GM19043 (cell line): ENCODE measurements around the gene PRMT7.

Experiments used
- ATAC-seq: cut with Tn5 transposase; IDR thresholded peaks from one replicate; pipeline ENCODE4 v1.9.1; 2021; ENCODE audit warnings: low read depth; ENCODE audit not compliant: unreplicated experiment

Gene PRMT7

DNA sequence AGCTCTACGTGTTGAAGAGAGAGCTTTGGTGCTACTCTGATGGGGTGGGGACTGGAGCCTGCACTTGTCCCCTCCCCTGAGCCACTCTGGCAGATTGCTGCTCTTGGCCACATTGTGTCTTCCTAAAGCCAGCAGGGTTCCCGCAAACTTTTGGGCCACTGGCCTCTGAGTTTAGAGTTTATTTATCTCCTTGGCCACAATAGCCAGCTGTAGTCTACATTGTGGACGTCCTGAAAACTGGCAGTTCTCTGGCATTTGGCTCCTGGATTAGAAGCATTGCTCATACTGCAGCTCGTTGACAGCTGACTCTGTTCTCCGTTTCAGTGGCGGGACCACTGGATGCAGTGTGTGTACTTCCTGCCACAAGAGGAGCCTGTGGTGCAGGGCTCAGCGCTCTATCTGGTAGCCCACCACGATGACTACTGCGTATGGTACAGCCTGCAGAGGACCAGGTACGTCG is 34.6 kb downstream of the PRMT7 start:
- no peak for ATAC-seq

DNA sequence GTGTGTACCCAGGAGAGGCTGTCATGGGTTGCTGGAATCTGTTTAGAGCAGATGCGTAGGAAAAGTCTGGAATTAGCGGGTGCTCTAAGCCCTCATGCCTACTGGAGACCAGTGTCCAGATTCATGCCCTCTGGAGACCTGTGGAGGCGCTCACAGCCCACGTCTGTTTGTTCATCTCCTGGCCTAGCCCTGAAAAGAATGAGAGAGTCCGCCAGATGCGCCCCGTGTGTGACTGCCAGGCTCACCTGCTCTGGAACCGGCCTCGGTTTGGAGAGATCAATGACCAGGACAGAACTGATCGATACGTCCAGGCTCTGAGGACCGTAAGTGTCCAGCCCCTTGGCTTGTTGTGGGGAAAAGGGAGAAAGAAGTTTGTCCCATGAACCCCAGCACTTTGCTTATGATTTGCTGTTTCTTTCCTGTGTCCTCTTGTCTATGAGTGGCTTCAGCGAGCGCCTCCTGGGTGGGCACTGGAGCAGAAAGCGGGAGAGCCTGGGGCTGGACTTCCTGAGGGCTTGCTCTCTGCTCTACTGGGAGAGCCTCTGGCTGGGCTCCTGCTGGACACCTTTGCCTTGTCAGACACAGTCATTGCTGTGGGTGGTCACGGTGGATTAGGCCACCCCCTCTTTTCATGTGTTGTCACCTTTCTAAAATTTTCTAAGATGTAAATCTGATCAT is 35.3 kb downstream of the PRMT7 start:
- ATAC-seq, result no peak

DNA sequence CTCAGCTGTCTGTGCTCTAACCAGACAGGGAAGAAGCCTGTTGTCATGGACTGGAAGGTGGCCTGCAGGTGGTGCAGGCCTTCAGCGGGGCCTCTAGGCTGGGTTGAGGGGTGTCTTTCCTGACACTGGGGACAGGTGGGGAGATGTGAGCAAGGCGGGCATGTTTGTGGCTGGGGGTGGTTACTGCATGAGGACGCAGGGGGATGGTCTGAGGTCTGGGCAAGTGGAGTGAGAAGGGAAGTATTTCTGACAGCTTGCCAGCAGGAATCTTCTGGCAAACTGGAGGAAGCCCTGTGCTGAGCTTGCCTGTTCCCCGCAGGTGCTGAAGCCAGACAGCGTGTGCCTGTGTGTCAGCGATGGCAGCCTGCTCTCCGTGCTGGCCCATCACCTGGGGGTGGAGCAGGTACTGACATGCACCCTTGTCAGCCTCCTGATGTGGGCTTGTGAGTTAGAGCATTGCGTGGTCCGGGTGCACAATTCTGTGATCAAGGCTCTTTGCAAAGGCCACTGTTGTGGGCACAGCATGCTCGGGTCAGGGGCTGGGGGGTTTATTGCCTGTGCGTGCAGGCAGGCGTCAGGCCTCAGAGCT is 36.2 kb downstream of the PRMT7 start:
- ATAC-seq, result no peak

DNA sequence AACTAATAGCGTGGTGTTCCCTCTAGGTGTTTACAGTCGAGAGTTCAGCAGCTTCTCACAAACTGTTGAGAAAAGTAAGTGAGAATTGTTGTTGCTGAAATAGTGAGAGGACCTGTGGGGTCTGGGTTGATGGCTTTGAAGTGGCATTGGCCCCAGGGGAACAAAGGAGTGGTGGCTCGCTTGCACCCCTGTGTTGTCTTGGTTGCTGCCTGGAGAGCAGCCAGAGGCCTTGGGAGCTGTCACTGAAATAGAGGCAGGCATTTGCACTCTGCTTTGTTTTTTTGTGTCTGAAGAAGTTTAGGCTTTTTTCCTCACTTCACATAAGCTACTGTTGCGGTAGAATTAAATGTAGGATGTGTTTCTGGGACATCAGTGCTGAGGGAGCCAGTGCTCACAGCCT is 36.8 kb downstream of the PRMT7 start:
- ATAC-seq, result no peak

DNA sequence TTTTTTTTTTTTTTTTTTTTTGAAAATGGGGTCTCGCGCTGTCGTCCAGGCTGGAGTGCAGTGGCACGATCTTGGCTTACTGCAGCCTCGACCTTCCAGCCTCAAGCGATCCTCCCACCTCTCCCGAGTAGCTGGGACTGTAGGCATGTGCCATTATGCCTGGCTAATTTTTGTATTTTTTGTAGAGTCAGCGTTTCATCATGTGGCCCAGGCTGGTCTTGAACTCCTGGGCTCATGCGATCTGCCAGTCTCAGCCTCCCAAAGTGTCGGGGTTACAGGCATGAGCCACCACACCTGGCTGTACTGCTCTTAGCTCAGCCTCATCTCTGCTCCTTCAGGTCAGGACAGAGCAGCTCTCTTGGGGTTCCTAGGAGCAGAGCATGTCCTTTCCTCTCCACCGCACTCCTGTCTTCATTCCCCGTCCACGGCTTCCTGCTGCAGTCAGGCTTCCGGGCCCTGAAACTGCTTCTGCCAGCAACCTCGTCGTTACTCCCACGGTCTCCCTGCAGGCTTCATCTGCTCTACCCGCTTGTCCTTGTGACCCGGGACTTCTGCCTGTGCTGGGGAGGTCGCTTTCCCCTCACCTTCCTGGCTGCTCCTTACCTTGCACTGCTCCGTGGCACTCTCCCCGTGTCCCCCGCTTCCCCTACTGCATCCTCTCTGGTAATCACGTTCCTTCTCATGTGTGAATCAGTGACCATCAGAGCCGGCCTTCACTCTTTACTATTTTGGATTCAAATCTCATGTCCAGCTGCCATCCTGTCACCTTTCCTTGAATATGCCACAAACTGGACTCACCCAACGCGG is 38.0 kb downstream of the PRMT7 start:
- ATAC-seq, result no peak

DNA sequence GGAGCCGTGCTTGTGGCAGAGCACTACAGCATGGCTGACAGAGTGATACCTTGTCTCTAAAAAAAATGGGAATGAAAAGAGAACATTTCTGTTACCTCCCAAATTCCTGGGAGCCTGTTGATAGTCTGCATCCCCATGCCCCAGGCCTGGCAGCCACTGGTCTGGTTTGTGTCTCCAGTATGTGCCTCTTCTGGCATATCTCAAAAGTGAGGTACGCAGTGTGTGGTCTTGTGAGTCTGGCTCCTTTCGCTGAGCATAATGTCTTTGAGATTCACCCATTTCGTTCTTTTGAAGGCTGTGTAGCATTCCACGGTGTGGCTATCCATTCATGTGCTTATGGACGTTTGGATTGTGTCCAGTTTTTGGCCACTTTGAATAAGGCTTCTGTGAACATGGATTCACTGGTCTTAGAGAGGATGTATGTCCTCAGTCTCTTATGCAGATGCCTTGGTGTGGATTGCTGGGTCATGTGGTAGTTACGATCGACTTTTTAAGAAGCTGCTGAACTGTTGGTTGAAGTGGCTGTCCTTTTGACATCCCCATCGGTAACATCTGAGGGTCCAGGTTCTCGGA is 39.1 kb downstream of the PRMT7 start:
- ATAC-seq, result no peak

DNA sequence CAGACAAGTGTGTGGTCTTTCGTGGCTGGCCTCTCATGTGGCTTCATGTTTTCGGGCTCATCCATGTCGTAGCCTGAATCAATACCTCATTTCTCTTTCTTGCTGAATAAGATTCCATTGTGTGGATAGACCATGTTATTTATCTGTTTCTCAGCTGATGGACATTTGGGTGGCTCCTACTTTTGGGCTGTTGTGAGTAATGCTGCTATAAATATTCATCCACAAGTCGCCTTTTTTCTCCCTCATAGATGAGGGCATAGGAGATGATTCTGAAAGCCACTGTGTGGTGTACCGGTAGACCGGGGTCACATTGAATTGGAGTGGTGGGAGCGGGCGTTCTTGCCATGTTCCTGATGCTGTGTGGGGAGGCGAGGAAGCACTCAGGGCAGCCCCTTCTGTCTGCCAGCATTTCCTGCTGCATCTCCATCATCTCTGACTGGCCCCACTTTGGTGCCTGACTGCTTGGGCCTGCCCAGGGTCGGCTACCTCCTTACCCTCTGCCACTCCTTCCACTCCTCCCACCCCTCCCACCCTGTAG is 40.1 kb downstream of the PRMT7 start:
- no peak for ATAC-seq

DNA sequence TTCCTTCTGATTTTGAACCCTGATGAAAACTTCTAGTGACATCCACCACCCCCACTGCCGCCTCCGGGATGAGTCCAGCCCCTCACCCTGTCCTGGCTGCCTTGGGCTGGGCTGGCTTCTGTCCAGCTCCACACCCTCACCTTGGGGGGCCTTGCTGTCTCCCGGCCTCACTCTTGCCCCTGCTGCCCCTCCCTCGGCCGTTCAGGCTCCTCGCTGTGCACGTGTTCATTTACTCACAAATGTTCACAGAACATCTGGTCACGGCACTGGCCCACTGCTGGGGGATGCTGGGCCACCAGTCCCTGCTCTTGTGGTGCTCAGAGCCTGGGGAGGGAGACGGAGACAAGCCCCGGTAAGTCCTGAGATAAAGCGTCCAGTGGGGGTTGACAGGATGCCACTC is 40.6 kb downstream of the PRMT7 start:
- ATAC-seq, result no peak

DNA sequence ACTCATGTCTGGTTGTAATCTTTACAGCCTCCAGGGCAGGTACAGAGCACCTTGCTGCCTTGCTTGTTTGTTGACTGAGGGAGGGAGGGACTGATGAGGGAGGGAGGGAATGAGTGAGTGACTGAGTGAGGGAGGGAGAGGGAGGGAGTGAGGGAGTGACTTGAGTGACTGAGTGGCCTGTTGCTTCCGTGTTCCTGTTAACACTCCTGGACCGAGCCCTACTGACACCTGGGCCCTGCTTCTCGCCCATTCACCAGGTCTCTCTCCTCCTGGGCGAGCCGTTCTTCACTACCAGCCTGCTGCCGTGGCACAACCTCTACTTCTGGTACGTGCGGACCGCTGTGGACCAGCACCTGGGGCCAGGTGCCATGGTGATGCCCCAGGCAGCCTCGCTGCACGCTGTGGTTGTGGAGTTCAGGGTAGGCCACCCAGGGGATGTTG is 41.2 kb downstream of the PRMT7 start:
- no peak for ATAC-seq

DNA sequence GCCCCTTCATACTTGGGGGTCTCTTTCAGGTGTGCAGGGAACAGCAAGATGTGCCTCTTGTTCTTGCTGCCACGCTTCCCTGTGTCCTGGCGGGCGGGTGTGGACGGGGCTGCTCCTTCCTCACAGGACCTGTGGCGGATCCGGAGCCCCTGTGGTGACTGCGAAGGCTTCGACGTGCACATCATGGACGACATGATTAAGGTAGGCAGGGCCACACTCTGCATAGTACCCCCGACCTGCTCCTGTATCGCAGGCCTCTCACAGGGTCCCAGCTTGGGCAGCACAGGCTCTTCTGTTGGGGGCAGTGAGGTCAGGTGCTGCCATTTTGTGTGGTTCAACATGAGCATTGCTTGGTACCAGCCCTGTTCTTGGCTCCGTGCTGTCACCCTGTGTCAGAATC is 42.5 kb downstream of the PRMT7 start:
- ATAC-seq, result no peak

DNA sequence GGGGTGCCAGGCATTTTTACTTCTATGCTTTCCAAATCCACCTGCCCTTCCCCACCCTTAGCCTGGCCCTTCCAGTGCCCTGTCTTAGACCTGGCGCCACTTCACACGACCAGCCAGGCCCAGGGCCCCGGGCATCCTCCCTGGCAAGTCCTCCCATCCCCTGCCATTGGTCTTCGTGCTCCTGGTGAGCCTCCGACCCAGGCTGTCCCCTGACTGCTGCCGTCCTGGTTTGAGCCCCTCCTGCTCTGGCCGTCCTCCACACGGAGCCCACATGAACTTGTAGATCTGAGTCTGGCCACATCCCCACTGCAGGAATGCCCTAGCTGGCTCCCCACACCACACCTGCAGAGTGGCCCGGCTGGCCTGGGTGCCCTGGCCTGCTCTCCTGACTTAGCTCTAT is 44.0 kb downstream of the PRMT7 start:
- no peak for ATAC-seq

DNA sequence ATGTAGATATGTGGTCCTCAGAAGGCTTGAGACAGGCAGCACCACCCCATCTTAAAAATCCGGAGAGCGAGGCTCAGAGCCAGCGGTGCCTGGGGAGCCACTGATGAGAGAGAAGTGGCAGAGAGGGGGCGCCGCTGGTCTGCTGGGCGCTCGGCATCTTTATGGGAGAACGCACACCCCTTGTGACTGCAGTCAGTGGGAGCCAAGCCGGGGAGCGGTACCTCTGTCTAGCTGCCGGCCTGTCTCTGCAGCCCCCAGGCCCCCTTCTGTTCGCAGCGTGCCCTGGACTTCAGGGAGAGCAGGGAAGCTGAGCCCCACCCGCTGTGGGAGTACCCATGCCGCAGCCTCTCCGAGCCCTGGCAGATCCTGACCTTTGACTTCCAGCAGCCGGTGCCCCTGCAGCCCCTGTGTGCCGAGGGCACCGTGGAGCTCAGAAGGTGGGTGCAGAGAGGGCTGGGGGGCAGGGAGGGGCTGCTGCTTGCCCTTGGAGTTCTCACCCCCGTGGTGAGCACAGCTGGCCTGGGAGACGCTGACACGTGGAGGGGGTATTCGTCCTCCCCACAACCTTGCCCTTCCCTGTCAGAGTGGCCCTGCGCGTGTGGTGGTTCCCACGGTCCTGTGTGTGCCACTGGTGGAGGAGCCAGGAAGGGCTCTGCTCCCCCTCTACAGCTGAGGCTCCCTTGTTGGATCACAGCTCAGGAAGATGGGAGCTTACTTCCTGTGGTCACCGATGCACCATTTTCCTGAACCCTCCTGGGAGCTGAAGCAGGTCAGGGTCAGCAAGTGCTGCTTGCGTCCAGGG is 44.8 kb downstream of the PRMT7 start:
- peak; percentile 14 for ATAC-seq

DNA sequence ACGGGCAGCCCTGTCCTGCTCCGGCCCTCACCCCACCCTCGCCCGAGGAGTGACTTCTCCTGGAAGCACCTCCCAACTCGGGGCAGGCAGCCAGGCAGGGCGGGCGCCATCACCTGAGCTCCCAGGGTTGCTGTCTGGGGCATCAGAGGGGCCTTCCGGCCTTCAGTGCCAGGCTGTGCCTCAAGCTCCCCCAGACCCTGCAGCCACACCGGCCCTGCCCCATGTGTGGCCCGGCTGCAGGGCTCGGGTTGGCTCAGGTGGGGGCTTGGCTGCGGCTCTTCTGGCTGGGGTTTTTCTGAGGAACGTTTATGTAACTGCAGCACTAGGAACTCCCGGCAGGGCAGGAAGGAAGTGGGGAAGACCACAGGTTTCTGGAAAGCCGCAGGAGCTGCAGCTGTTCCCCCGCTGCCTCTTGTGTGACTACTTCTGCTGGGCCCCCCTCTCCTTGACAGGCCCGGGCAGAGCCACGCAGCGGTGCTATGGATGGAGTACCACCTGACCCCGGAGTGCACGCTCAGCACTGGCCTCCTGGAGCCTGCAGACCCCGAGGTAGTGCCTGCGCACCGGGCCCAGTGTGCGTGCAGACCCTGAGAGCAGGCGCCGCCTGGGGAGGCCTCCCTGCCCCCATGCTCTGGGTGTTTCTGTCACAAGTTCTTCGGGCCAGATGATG is 45.6 kb downstream of the PRMT7 start:
- ATAC-seq, result peak; percentile 82

DNA sequence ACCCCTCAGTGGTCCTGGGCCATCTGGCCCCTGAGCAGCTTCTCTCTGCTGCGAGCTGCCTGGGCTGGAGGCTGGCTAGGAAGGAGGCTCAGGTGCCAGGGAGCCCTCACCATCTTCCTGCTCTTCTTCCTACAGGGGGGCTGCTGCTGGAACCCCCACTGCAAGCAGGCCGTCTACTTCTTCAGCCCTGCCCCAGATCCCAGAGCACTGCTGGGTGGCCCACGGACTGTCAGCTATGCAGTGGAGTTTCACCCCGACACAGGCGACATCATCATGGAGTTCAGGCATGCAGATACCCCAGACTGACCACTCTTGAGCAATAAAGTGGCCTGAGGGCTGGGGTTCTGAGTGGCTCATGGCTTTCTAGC is 46.1 kb downstream of the PRMT7 start:
- no peak for ATAC-seq

DNA sequence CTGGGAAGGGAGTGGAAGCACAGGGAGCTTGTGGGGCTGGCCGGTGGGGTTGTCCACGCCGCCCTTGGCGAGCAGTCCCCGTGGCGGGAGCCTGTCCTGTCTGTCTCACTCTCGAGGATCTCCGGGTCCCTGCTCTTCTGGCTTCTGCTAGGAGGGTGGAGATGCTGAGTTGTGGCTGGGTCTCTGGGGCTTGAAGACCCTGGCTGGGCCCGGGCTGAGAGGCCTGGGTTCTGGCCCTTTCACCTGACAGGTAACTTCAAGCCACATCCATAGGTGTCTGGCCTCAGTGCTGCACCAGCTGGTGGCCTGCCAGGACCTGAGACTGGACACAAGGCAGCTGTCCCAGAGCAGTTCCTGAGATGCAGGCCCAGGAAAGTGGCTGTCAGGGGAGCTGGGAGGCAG is 46.7 kb downstream of the PRMT7 start:
- ATAC-seq, result no peak

DNA sequence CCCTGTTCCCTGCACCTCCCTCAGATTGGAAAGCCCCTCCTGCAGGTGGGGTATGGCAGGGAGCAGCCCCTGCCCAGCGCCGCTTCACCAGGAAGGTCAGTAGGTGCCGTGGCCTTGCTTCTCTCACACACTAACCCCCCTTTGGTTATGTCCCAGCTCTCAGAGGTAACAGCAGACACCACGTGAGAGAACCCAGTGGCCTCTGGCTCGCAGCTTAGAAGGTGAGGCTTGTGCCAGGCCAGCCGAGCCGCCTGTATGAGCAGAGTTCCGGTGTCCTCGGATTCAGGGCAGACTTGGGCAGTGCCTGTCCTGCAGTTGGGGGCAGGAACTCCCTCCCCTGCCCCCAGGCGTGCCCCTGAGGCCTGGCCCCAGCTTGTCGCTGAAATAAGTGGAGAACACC is 47.1 kb downstream of the PRMT7 start:
- ATAC-seq, result no peak

DNA sequence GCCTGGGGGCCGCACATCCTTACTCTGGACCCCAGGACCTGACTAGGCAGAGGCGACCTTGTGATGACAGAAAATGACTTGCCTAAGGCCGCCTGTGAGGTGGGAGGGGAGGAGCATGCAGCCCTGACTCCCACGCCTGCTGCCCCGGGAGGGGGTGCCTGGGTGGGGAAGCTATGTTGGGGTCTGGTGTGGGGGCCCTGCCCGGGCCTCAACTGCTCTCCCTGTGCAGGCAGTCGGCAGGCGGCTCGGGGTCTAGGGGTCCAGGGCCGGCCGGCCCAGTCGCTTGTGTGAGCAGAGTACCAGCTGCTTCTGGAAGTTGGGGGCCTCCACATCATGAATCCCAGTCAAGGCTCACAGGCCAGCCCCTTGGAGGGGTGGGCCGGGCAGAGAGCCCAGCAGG is 48.1 kb downstream of the PRMT7 start:
- no peak for ATAC-seq

DNA sequence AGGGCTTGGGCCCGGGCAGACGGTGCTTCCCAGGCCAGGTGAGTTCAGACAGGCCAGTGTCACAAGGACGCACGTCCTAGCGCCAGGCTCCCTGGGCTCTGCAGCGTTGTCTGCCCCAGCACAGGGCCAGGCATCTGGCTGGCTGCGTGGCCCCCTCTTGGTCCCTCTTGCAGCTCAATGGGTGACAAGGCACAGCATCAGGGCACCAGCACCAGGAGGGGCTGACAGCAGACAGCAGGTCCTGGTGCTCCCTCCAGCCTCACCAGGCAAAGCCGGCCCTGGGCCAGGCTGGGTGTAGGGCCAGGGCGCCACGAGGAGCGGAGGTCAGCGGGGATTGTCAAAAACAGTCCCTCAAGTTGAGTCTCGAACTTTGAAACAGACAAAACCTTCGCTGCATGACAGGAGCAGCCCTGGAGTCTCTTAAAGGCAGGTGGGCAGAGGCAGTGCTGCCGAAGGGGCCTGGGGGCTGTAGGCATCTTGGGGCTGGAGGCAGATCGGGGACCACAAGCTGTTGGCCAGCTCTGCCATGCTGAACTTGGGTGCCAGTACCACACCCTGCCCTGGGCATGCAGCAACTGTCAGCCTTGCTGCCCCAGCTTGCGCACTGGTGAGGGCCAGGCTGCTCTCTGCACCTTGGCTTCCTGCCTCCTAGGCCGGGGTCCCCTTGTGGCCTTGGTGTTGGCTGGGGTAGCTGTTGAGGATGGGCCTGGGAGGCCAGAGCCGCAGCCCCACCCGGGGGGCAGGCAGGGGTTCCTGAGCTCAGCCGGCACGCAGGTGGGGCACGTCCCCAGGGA is 48.8 kb downstream of the PRMT7 start:
- ATAC-seq, result no peak

DNA sequence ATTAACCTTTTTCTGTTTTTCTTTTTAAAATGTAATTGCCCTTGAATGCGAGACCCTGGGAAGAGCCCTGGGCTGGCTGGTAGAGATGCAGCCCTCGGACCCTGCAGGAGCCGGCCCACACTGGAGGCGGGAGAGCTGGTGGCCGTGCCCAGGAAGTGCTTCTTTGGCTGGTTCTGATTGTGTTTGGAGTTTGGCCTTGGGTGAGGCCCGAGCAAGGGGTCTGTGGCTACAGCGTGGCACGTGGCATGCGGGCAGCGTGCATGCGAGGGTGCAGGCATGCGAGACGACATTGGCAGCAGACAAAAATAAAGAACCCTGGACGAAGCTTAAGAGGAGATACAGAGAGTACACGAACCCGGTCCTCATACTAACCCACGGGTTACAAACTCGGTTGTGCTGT is 49.7 kb downstream of the PRMT7 start:
- ATAC-seq, result no peak
